Stimulated activated naive CD8-positive, alpha-beta T cell treated with anti-CD3 and anti-CD28 coated beads, Interleukin-15, Interleukin-2, amounts not matched to agents 100 ng/mL and 50 ng/mL, for 24 hours (primary cell): ENCODE results near the gene SSC5D.
"Not testable (repeated sequence)": the region's sequence is repeated elsewhere in the genome, so short reads cannot be mapped to it uniquely, and the experiment has no call there.

Experiments used
- H3K27ac Mint-ChIP-seq: one replicate; pipeline ENCODE4 v1.8.0; 2021; ENCODE audit warnings: mild to moderate bottlenecking, mixed read lengths
- H3K27me3 Mint-ChIP-seq: one replicate; pipeline ENCODE4 v1.8.0; 2021; ENCODE audit warnings: mixed read lengths
- H3K36me3 Mint-ChIP-seq: one replicate; pipeline ENCODE4 v1.8.0; 2021; ENCODE audit warnings: low read depth, mixed read lengths
- H3K4me1 Mint-ChIP-seq: one replicate; pipeline ENCODE4 v1.8.0; 2021; ENCODE audit warnings: low read depth, mixed read lengths
- H3K4me3 Mint-ChIP-seq: one replicate; pipeline ENCODE4 v1.8.0; 2021; ENCODE audit warnings: mild to moderate bottlenecking, mixed read lengths
- H3K9me3 Mint-ChIP-seq: one replicate; pipeline ENCODE4 v1.8.0; 2021; ENCODE audit warnings: mixed read lengths

Gene SSC5D

GRCh38 chr19:55496820-55497219, 8.6 kb downstream of the SSC5D start:
- H3K4me3 Mint-ChIP-seq, H3K27ac Mint-ChIP-seq, H3K27me3 Mint-ChIP-seq, H3K9me3 Mint-ChIP-seq, H3K4me1 Mint-ChIP-seq, H3K36me3 Mint-ChIP-seq: not testable (repeated sequence)

DNA sequence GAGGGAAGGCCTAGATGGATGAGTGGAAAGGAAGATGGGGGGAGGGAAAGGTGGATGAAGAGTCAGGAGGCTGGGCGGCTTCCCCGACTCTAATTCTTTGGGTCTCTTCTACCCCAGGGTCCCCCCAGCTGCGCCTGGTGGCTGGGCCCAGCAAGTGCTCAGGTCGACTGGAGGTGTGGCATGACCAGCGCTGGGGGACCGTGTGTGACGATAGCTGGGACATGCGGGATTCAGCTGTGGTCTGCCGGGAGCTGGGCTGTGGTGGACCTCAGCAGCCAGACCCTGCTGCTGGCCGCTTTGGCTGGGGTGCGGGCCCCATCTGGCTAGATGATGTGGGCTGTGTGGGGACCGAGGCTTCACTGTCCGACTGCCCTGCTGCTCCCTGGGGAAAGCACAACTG, 9.5 kb downstream of the SSC5D start:
- no peak overlapping the region for H3K27ac Mint-ChIP-seq
- H3K36me3 Mint-ChIP-seq = no peaks in the 10 kb centered on the region

DNA sequence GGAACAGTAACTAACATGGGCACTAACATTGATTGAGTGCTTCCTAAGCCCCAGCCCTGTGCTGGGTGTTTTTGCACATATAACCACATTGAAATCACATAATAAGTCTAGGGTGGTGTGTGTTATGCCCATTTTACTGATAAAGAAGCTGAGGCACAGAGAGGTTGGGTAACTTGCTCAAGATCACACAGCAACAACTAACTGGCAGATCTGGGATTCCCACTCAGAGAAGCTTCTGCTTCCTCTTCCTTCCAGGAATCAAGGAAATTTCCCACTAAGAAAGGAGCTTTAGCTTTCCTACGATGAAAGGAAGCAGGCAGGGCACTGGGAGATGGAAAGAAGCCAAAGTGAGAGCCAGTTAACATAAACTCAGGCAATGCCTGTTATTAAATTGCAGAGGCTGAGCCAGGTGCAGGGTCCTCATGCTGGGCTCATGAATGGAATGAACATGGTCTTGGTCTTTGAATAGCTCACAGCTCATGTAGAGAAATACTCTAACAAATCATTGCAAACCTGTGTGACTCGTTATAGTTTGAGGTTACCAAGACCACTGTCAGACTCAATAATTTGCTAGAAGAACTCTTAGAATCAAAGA, 10.1 kb downstream of the SSC5D start:
- no peak overlapping the region for H3K4me3 Mint-ChIP-seq
- H3K27ac Mint-ChIP-seq = no peak overlapping the region

More for the DNA sequence above, 9.5 kb downstream of the SSC5D start:
- no peaks in the 10 kb centered on the region for H3K9me3 Mint-ChIP-seq
- peaks cover 13% of the 10 kb centered on the region for H3K4me1 Mint-ChIP-seq
- no peaks in the 10 kb centered on the region for H3K27me3 Mint-ChIP-seq
- no peak overlapping the region for H3K4me3 Mint-ChIP-seq

DNA sequence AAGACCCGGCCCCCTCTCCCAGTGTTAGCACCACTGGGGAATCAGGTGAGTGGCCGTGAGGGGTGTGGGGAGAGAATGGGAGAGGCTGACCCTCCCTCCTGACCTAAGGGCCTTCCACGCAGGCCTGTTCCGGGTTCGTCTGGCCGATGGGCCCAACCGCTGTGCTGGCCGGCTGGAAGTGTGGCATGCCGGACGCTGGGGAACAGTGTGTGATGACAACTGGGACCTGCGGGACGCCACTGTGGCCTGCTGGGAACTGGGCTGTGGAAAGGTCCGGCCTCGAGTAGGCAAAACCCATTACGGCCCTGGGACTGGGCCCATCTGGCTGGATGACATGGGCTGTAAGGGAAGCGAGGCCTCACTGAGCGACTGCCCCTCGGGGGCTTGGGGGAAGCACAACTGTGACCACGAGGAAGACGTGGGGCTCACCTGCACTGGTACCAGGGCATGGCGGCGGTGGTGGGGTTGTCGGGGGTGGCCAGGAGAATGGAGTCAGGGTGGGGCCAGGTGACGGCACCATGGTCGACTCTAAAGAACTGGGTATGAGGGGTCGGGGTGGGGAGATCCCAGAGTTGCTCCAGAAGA, 12.2 kb downstream of the SSC5D start:
- Mint-ChIP-seq H3K4me3 (no peak overlapping the region), H3K27ac (no peak overlapping the region)

More for the DNA sequence above, 10.1 kb downstream of the SSC5D start:
- Mint-ChIP-seq H3K9me3 (no peaks in the 10 kb centered on the region), H3K27me3 (no peaks in the 10 kb centered on the region), H3K36me3 (peaks cover 4% of the 10 kb centered on the region), H3K4me1 (peaks cover 18% of the 10 kb centered on the region)

GRCh38 chr19:55502197-55502952, 14.1 kb downstream of the SSC5D start:
- H3K36me3 Mint-ChIP-seq = peaks cover 7% of the 10 kb centered on the region
- H3K27ac Mint-ChIP-seq = peak overlapping the region; percentile 75
- no peaks in the 10 kb centered on the region for H3K9me3 Mint-ChIP-seq
- H3K4me1 Mint-ChIP-seq = peaks cover 22% of the 10 kb centered on the region
- no peak overlapping the region for H3K4me3 Mint-ChIP-seq
- no peaks in the 10 kb centered on the region for H3K27me3 Mint-ChIP-seq

More for the DNA sequence above, 12.2 kb downstream of the SSC5D start:
- H3K27me3 Mint-ChIP-seq = no peaks in the 10 kb centered on the region
- peaks cover 22% of the 10 kb centered on the region for H3K4me1 Mint-ChIP-seq
- H3K36me3 Mint-ChIP-seq = peaks cover 7% of the 10 kb centered on the region
- H3K9me3 Mint-ChIP-seq = no peaks in the 10 kb centered on the region

GRCh38 chr19:55503157-55503501, 14.9 kb downstream of the SSC5D start:
- Mint-ChIP-seq H3K4me1 (peaks cover 22% of the 10 kb centered on the region), H3K36me3 (peaks cover 7% of the 10 kb centered on the region), H3K9me3 (no peaks in the 10 kb centered on the region), H3K27me3 (no peaks in the 10 kb centered on the region), H3K4me3 (peak overlapping the region; percentile 8), H3K27ac (peak overlapping the region; percentile 76)

DNA sequence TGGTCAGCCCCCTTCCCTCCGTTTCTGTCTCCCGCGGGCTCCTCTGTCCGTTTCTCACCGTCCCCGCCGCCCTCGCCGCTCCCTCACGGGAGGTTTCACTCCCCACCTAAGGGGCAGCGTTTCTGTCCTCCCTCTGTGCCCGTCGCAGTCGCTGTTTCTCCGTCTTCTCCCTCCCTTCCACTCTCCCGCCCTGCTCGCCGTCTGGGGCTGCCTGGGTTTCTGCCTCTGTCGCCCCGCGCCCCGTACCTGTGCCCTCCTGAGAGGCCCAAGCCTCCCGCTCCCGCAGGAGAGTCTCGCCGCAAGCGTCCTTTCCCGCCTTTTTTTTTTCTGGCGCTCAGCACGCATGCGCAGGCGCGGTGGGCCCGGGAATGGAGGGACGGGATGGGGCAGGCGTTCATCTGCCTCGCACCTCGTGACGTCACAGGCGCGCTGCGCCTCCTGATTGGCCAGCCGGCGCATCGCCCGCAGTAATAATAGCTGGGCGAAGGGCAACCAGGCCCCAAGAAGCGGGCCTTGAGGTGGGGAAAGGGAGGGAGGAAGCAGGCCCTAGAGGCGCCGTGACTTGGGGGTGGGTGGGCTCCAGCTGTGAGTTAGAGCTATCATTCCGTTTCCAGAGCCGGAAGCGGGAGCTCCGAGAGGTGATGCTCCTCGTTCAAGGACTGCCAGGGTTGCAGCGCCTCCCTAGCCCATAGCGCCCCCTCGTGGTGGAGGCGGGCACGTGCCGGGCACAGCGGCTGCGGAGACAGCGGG, 15.4 kb downstream of the SSC5D start:
- Mint-ChIP-seq H3K27me3 (no peaks in the 10 kb centered on the region), H3K27ac (peak overlapping the region; percentile 76), H3K36me3 (peaks cover 7% of the 10 kb centered on the region), H3K9me3 (no peaks in the 10 kb centered on the region), H3K4me3 (peak overlapping the region; percentile 58), H3K4me1 (peaks cover 22% of the 10 kb centered on the region)

GRCh38 chr19:55504252-55504603, 16.0 kb downstream of the SSC5D start:
- Mint-ChIP-seq H3K4me1 (peaks cover 22% of the 10 kb centered on the region), H3K36me3 (peaks cover 7% of the 10 kb centered on the region), H3K27me3 (no peaks in the 10 kb centered on the region), H3K4me3 (peak overlapping the region; percentile 58), H3K9me3 (no peaks in the 10 kb centered on the region), H3K27ac (no peak overlapping the region)

DNA sequence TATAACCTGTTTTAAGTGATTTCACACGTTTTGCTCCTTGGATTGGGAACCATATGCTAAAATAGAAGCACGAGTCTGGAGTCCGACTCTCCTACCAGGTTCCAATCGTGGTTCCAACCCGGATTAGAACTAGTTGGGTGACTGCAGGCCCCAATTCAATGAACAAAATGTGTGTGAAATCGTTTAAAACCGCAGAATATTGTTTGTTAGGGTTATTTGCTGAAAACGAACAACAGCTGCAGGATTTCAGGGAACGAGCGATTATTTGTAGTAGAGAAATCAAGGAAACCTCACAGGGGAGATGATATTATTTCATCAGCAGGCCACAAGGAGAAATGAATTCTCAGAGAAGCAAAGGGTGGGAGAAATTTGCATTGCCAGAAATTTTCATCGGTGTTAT, 16.7 kb downstream of the SSC5D start:
- H3K27ac Mint-ChIP-seq = no peak overlapping the region
- no peaks in the 10 kb centered on the region for H3K27me3 Mint-ChIP-seq
- H3K36me3 Mint-ChIP-seq = peaks cover 7% of the 10 kb centered on the region

DNA sequence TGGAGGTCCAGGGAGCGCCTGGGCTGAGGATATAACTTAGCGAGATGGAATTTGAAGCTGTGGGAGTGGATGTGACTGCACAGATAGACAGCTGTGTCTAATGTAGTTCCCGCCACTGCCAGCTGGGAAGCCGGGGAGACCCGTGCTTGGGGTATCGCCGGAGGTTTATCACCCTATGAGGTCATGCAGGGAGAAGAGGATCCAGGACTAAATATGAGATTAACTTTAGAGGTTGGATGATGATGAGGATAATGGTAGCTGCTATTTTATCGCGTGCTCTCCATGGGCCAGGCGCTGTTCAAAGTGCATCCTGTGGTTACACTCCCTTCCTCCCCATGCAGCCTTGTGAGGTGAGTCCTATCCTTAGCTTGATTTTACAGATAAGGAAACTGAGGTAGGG, 19.9 kb downstream of the SSC5D start:
- Mint-ChIP-seq H3K36me3 (peaks cover 6% of the 10 kb centered on the region), H3K4me3 (no peak overlapping the region), H3K27ac (no peak overlapping the region), H3K4me1 (peaks cover 11% of the 10 kb centered on the region), H3K27me3 (peaks cover 4% of the 10 kb centered on the region), H3K9me3 (no peaks in the 10 kb centered on the region)

More for the DNA sequence above, 16.7 kb downstream of the SSC5D start:
- peaks cover 22% of the 10 kb centered on the region for H3K4me1 Mint-ChIP-seq
- H3K4me3 Mint-ChIP-seq = no peak overlapping the region
- H3K9me3 Mint-ChIP-seq = no peaks in the 10 kb centered on the region

- peak overlapping the region; percentile 37 for H3K27ac Mint-ChIP-seq
- no peaks in the 10 kb centered on the region for H3K9me3 Mint-ChIP-seq
- peaks cover 4% of the 10 kb centered on the region for H3K27me3 Mint-ChIP-seq
- no peaks in the 10 kb centered on the region for H3K4me1 Mint-ChIP-seq
- H3K36me3 Mint-ChIP-seq = no peaks in the 10 kb centered on the region
- H3K4me3 Mint-ChIP-seq = peak overlapping the region; percentile 65
Measured at GRCh38 chr19:55516878-55517620, 28.8 kb downstream of the SSC5D start.

- no peak overlapping the region for H3K4me3 Mint-ChIP-seq
- peaks cover 5% of the 10 kb centered on the region for H3K27me3 Mint-ChIP-seq
- no peaks in the 10 kb centered on the region for H3K9me3 Mint-ChIP-seq
- no peaks in the 10 kb centered on the region for H3K36me3 Mint-ChIP-seq
- H3K27ac Mint-ChIP-seq = no peak overlapping the region
- no peaks in the 10 kb centered on the region for H3K4me1 Mint-ChIP-seq
Measured at GRCh38 chr19:55519451-55520311, 31.4 kb downstream of the SSC5D start.

GRCh38 chr19:55520691-55521292, 32.6 kb downstream of the SSC5D start:
- Mint-ChIP-seq H3K4me3 (no peak overlapping the region), H3K27me3 (peaks cover 5% of the 10 kb centered on the region), H3K4me1 (no peaks in the 10 kb centered on the region), H3K36me3 (no peaks in the 10 kb centered on the region), H3K27ac (no peak overlapping the region), H3K9me3 (no peaks in the 10 kb centered on the region)
